ENCODE results near the gene EIF4B. TPM values are rescaled to one million over a fixed set of nuclear protein-coding genes. Genes with fewer than 3 reads are reported as not detected.

EIF4B gene
- total and polyA plus RNA-seq, 2 of the 13 experiments (the other 11 are each of a cell fraction or from before 2014, with no cell fraction given) = 416 to 548 TPM

DNA sequence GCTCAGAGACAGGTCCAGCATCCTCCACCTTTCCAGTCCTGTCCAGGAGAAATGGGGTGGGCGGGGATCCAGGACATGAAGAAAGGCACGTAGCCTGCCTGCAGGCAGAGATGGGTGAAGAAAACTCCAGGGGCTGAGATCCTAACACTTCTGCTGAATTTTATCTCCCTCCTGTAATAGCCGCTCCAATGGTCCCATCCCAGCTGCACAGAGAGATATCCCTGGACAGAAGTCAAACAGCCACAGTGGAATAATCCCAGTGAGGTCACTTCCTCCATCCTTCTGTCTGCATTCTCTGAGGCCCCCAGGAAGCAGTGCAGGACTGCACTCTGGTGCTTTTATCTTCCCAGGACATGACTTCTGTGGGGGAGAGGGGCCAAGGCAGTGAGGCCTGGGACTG, 31.1 kb upstream of the EIF4B start (continued):
- TF ChIP-seq, protein P1, sequence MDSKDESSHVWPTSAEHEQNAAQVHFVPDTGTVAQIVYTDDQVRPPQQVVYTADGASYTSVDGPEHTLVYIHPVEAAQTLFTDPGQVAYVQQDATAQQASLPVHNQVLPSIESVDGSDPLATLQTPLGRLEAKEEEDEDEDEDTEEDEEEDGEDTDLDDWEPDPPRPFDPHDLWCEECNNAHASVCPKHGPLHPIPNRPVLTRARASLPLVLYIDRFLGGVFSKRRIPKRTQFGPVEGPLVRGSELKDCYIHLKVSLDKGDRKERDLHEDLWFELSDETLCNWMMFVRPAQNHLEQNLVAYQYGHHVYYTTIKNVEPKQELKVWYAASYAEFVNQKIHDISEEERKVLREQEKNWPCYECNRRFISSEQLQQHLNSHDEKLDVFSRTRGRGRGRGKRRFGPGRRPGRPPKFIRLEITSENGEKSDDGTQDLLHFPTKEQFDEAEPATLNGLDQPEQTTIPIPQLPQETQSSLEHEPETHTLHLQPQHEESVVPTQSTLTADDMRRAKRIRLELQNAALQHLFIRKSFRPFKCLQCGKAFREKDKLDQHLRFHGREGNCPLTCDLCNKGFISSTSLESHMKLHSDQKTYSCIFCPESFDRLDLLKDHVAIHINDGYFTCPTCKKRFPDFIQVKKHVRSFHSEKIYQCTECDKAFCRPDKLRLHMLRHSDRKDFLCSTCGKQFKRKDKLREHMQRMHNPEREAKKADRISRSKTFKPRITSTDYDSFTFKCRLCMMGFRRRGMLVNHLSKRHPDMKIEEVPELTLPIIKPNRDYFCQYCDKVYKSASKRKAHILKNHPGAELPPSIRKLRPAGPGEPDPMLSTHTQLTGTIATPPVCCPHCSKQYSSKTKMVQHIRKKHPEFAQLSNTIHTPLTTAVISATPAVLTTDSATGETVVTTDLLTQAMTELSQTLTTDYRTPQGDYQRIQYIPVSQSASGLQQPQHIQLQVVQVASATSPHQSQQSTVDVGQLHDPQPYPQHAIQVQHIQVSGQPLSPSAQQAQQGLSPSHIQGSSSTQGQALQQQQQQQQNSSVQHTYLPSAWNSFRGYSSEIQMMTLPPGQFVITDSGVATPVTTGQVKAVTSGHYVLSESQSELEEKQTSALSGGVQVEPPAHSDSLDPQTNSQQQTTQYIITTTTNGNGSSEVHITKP (CRISPR knock-in tag; IDR thresholded peaks at IDR 0.05; ENCODE audit: low read depth) = peak; percentile 94
- no peak for TF ChIP-seq NFYC (CRISPR knock-in tag; IDR thresholded peaks at IDR 0.05)
- no peak for TF ChIP-seq EHMT2 (IDR thresholded peaks at IDR 0.05; ENCODE audit: borderline replicate concordance, low read depth, low read length)
- no peak for TF ChIP-seq SRY (CRISPR knock-in tag; IDR thresholded peaks at IDR 0.05)
- TF ChIP-seq ELF3 (CRISPR knock-in tag; IDR thresholded peaks at IDR 0.05) = no peak
- TF ChIP-seq STAG1 (CRISPR knock-in tag; IDR thresholded peaks at IDR 0.05) = peak; percentile 61
- no peak for TF ChIP-seq POLR2AphosphoS2 (IDR thresholded peaks at IDR 0.05; ENCODE audit: low read depth, low read length)
- TF ChIP-seq, protein P2, sequence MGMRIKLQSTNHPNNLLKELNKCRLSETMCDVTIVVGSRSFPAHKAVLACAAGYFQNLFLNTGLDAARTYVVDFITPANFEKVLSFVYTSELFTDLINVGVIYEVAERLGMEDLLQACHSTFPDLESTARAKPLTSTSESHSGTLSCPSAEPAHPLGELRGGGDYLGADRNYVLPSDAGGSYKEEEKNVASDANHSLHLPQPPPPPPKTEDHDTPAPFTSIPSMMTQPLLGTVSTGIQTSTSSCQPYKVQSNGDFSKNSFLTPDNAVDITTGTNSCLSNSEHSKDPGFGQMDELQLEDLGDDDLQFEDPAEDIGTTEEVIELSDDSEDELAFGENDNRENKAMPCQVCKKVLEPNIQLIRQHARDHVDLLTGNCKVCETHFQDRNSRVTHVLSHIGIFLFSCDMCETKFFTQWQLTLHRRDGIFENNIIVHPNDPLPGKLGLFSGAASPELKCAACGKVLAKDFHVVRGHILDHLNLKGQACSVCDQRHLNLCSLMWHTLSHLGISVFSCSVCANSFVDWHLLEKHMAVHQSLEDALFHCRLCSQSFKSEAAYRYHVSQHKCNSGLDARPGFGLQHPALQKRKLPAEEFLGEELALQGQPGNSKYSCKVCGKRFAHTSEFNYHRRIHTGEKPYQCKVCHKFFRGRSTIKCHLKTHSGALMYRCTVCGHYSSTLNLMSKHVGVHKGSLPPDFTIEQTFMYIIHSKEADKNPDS (CRISPR knock-in tag; IDR thresholded peaks at IDR 0.05) = no peak
- 0 out of 2 replicates have a peak, but pooled peaks have one; percentile 7 for TF ChIP-seq TBX2 (CRISPR knock-in tag; IDR thresholded peaks at IDR 0.05; ENCODE audit: borderline replicate concordance)
- no peak for TF ChIP-seq ZNF777 (CRISPR knock-in tag; IDR thresholded peaks at IDR 0.05)
- peak; percentile 27; the same call in 1 of the 2 replicates for TF ChIP-seq CREM (IDR thresholded peaks at IDR 0.05)
- no peak for TF ChIP-seq CREM (CRISPR knock-in tag; IDR thresholded peaks at IDR 0.05)
- TF ChIP-seq ZNF598 (CRISPR knock-in tag; IDR thresholded peaks at IDR 0.05; ENCODE audit: borderline replicate concordance) = no peak
- TF ChIP-seq IKZF4 (CRISPR knock-in tag; IDR thresholded peaks at IDR 0.05; ENCODE audit: borderline replicate concordance, low read depth, not compliant biosample characterization) = no peak
